A673 (cell line): ENCODE measurements around the gene MAP1LC3B2.
"Not testable (repeated sequence)": the region's sequence is repeated elsewhere in the genome, so short reads cannot be mapped to it uniquely, and the experiment has no call there.

ENCODE experiments used
- CTCF ChIP-seq: fragments of 300-800, 200-600 bp; sonication (generic); conservative IDR thresholded peaks from 2 replicates; pipeline ENCODE4 v1.5.1; 2017; ENCODE audit warnings: low read depth, mild to moderate bottlenecking, antibody characterized with exemption, low read length, moderate library complexity, mixed read lengths
- EZH2 ChIP-seq: fragments of 200-600 bp; sonication (generic); IDR thresholded peaks from 2 replicates; pipeline ENCODE4 v1.6.1; 2017; ENCODE audit warnings: borderline replicate concordance, low read depth, mild to moderate bottlenecking, mixed read lengths, antibody characterized with exemption, low read length; ENCODE audit not compliant: poor library complexity, severe bottlenecking

GRCh38 chr12:116575754-116576153 lies 16.6 kb downstream of the MAP1LC3B2 start:
- TF ChIP-seq CTCF, EZH2: not testable (repeated sequence)
